PC-9 (cell line): ENCODE data around the gene CARS1.
"Not testable (repeated sequence)": the region's sequence is repeated elsewhere in the genome, so short reads cannot be mapped to it uniquely, and the experiment has no call there.

Source experiments
- CTCF ChIP-seq: fragments of 200-600 bp; sonication (generic); conservative IDR thresholded peaks from 2 replicates; pipeline ENCODE4 v1.6.1; 2017; ENCODE audit warnings: mixed run types, antibody characterized with exemption, mild to moderate bottlenecking, moderate library complexity
- EZH2 ChIP-seq: fragments of 200-600 bp; sonication (generic); IDR thresholded peaks from 2 replicates; pipeline ENCODE4 v1.8.0; 2017; ENCODE audit warnings: antibody characterized with exemption, low read depth

DNA sequence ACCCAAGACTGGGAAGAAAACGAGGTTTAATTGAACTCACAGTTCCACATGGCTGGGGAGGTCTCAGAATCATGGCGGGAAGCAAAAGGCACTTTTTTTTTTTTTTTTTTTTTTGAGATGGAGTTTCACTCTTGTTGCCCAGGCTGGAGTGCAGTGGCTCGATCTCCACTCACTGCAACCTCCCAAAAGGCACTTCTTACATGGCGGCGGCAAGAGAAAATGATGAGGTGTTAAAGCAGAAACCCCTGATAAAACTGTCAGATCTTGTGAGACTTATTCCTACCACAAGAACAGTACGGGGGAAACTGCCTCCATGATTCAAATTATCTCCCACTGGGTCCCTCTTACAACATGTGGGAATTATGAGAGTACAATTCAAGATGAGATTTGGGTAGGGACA lies 7.5 kb upstream of the CARS1 start:
- TF ChIP-seq CTCF, EZH2: not testable (repeated sequence)
